ENCODE data around the gene DSCAML1. TPM values are rescaled to one million over a fixed set of nuclear protein-coding genes. Genes with fewer than 3 reads are reported as not detected.

Gene DSCAML1
- total RNA-seq, 2 experiments from 2014 or later = not detected

GRCh38 chr11:117743121-117743815 lies 53.7 kb downstream of the DSCAML1 start:
- no peak overlapping the region for H3K4me2 ChIP-seq (ENCODE audit: low read length)
- POLR2A ChIA-PET = no interaction called here
- no TSS peak for BruUV-seq (replicated peaks)
- no peaks in the 10 kb centered on the region for H3K36me3 ChIP-seq (ENCODE audit: insufficient read depth, low read length)
- TF ChIP-seq CTCF (conservative IDR thresholded peaks at IDR 0.05; ENCODE audit: low read length) (no peak), EZH2phosphoT487 (IDR thresholded peaks at IDR 0.05; ENCODE audit: borderline replicate concordance, low read depth, low read length) (no peak)
- no peaks in the 10 kb centered on the region for H3K79me2 ChIP-seq (ENCODE audit: insufficient read depth, low read depth, low read length)
- intact Hi-C loops (cut with micrococcal nuclease; ENCODE audit: unreplicated experiment) = no loop called here
- no peak for DNase-seq (ENCODE audit: low spot score)
- H3K4me1 ChIP-seq (ENCODE audit: insufficient read depth, low read length, poor library complexity, severe bottlenecking) = no peaks in the 10 kb centered on the region
- no peaks in the 10 kb centered on the region for H3K9me2 ChIP-seq (ENCODE audit: insufficient read depth, low read length)
- CTCF ChIA-PET (ENCODE audit: unreplicated experiment) = no interaction called here
- H2AFZ ChIP-seq (ENCODE audit: low read length) = no peak overlapping the region
- no peak overlapping the region for H3K4me3 ChIP-seq (ENCODE audit: low read depth, low read length, poor library complexity, severe bottlenecking)
- no peaks in the 10 kb centered on the region for H3K9me3 ChIP-seq (ENCODE audit: low read length)
- no peak overlapping the region for H3K27ac ChIP-seq (ENCODE audit: low read depth, low read length, poor library complexity, severe bottlenecking)
- H4K20me1 ChIP-seq (ENCODE audit: insufficient read depth, low read length) = no peaks in the 10 kb centered on the region

- intact Hi-C loops (cut with micrococcal nuclease; ENCODE audit: unreplicated experiment) = no loop called here
- Histone ChIP-seq H3K27ac (ENCODE audit: low read depth, low read length, poor library complexity, severe bottlenecking) (no peak overlapping the region), H3K36me3 (ENCODE audit: insufficient read depth, low read length) (no peaks in the 10 kb centered on the region), H3K9me3 (ENCODE audit: low read length) (no peaks in the 10 kb centered on the region), H3K4me2 (ENCODE audit: low read length) (no peak overlapping the region), H4K20me1 (ENCODE audit: insufficient read depth, low read length) (no peaks in the 10 kb centered on the region), H3K79me2 (ENCODE audit: insufficient read depth, low read depth, low read length) (no peaks in the 10 kb centered on the region), H3K4me1 (ENCODE audit: insufficient read depth, low read length, poor library complexity, severe bottlenecking) (no peaks in the 10 kb centered on the region), H3K9me2 (ENCODE audit: insufficient read depth, low read length) (no peaks in the 10 kb centered on the region), H3K4me3 (ENCODE audit: low read depth, low read length, poor library complexity, severe bottlenecking) (no peak overlapping the region), H2AFZ (ENCODE audit: low read length) (no peak overlapping the region)
- ChIA-PET POLR2A (no interaction called here), CTCF (ENCODE audit: unreplicated experiment) (no interaction called here)
- no peak for TF ChIP-seq EZH2phosphoT487 (IDR thresholded peaks at IDR 0.05; ENCODE audit: borderline replicate concordance, low read depth, low read length)
- no peak for TF ChIP-seq CTCF (conservative IDR thresholded peaks at IDR 0.05; ENCODE audit: low read length)
- no TSS peak for BruUV-seq (replicated peaks)
- DNase-seq (ENCODE audit: low spot score) = no peak
These were observed 58.6 kb downstream of the DSCAML1 start for GRCh38 chr11:117738246-117738957.

GRCh38 chr11:117735350-117735977 lies 61.6 kb downstream of the DSCAML1 start:
- CTCF ChIA-PET (ENCODE audit: unreplicated experiment) = no interaction called here
- no peak overlapping the region for H3K4me3 ChIP-seq (ENCODE audit: low read depth, low read length, poor library complexity, severe bottlenecking)
- TF ChIP-seq EZH2phosphoT487 (IDR thresholded peaks at IDR 0.05; ENCODE audit: borderline replicate concordance, low read depth, low read length) = no peak
- TF ChIP-seq CTCF (conservative IDR thresholded peaks at IDR 0.05; ENCODE audit: low read length) = no peak

More at GRCh38 chr11:117735350-117735977, 61.6 kb downstream of the DSCAML1 start:
- Histone ChIP-seq H4K20me1 (ENCODE audit: insufficient read depth, low read length) (no peaks in the 10 kb centered on the region), H3K79me2 (ENCODE audit: insufficient read depth, low read depth, low read length) (no peaks in the 10 kb centered on the region), H3K9me3 (ENCODE audit: low read length) (no peaks in the 10 kb centered on the region), H2AFZ (ENCODE audit: low read length) (no peak overlapping the region), H3K27ac (ENCODE audit: low read depth, low read length, poor library complexity, severe bottlenecking) (no peak overlapping the region), H3K4me1 (ENCODE audit: insufficient read depth, low read length, poor library complexity, severe bottlenecking) (no peaks in the 10 kb centered on the region), H3K4me2 (ENCODE audit: low read length) (no peak overlapping the region), H3K9me2 (ENCODE audit: insufficient read depth, low read length) (no peaks in the 10 kb centered on the region), H3K36me3 (ENCODE audit: insufficient read depth, low read length) (no peaks in the 10 kb centered on the region)
- DNase-seq (ENCODE audit: low spot score) = no peak
- POLR2A ChIA-PET = no interaction called here
- intact Hi-C loops (cut with micrococcal nuclease; ENCODE audit: unreplicated experiment) = no loop called here
- BruUV-seq (replicated peaks) = no TSS peak

All from OCI-LY7 (cell line).